B cell (primary cell): ENCODE measurements around the gene CRP. TPM values are rescaled to one million over a fixed set of nuclear protein-coding genes. Genes with fewer than 3 reads are reported as not detected.

Source experiments
- ATAC-seq: fragments of 200-7000 bp; cut with Tn5 transposase; one replicate; pipeline ENCODE4 v1.10.0; 2021; ENCODE audit warnings: low read depth, mild to moderate bottlenecking, moderate number of reproducible peaks, moderate library complexity
- CTCF ChIA-PET: fragments of 350-600 bp; sonication (Branson Sonifier 250); formaldehyde crosslinking; loops from one replicate; lab custom pipeline; 2021; ENCODE audit warnings: antibody characterized with exemption, inconsistent platforms; lab: Charles Lee
- POLR2A ChIA-PET: fragments of 350-600 bp; sonication (Branson Sonifier 250); formaldehyde crosslinking; loops from one replicate; lab custom pipeline; 2021; ENCODE audit warnings: antibody characterized with exemption; lab: Charles Lee
- DNase-seq: peaks from one replicate; pipeline ENCODE4 v3.0.0; 2013
- H2AFZ ChIP-seq: 2 replicates; pipeline ENCODE4 v1.6.1; 2012; ENCODE audit warnings: mild to moderate bottlenecking, low read depth, low read length; ENCODE audit not compliant: insufficient read depth, poor library complexity, severe bottlenecking
- H3K27ac ChIP-seq, 2 donors: 1 replicate in 1 of 2; 2 replicates in 1 of 2; pipeline ENCODE4 v1.5.1; 2012 to 2013; ENCODE audit warnings: low read length in 2 of 2, mild to moderate bottlenecking in 2 of 2, moderate library complexity in 1 of 2
- H3K27me3 ChIP-seq, 4 experiments: fragments of 200-600 bp in 1 of 4; sonication (generic) in 1 of 4; replicated peaks in 1 of 4; 1 replicate in 2 of 4; 2 replicates in 2 of 4; pipeline versions ENCODE4 v1.6.1 to v1.7.0; 2013 to 2016; ENCODE audit warnings: low read length in 3 of 4, mild to moderate bottlenecking in 2 of 4, mixed read lengths in 1 of 4, moderate library complexity in 1 of 4; ENCODE audit not compliant: insufficient read depth in 4 of 4, control insufficient read depth in 3 of 4; ENCODE audit errors: control extremely low read depth in 1 of 4
- H3K36me3 ChIP-seq, 2 experiments: replicated peaks in 1 of 2; 1 replicate in 1 of 2; 2 replicates in 1 of 2; pipeline versions ENCODE4 v1.6.1 to v1.7.1; 2013; ENCODE audit warnings: low read length in 1 of 2; ENCODE audit not compliant: insufficient read depth in 2 of 2, control insufficient read depth in 1 of 2; ENCODE audit errors: control extremely low read depth in 1 of 2, extremely low read depth in 1 of 2
- H3K4me1 ChIP-seq, 2 donors: fragments of 200-600 bp in 1 of 2; sonication (generic) in 1 of 2; 1 replicate in 1 of 2; 2 replicates in 1 of 2; pipeline versions ENCODE4 v1.5.1 to v1.6.1; 2013 to 2017; ENCODE audit warnings: low read length in 2 of 2; ENCODE audit not compliant: control insufficient read depth in 2 of 2, insufficient read depth in 2 of 2
- H3K4me2 ChIP-seq: replicated peaks from 2 replicates; pipeline ENCODE3; 2012; ENCODE audit warnings: mild to moderate bottlenecking, low read depth, low read length; ENCODE audit not compliant: poor library complexity, severe bottlenecking
- H3K4me3 ChIP-seq, 5 experiments: fragments of 200-600 bp in 1 of 5; sonication (generic) in 1 of 5; 1 replicate in 3 of 5; 2 replicates in 2 of 5; pipeline versions ENCODE4 v1.5.1 to v1.7.0; 2011 to 2016; ENCODE audit warnings: low read length in 4 of 5, mild to moderate bottlenecking in 4 of 5, low read depth in 2 of 5, control low read depth in 1 of 5, moderate library complexity in 1 of 5; ENCODE audit not compliant: insufficient read depth in 1 of 5; ENCODE audit errors: control extremely low read depth in 1 of 5, extremely low read depth in 1 of 5
- H3K79me2 ChIP-seq: fragments of 200-600 bp; sonication (generic); one replicate; pipeline ENCODE4 v1.6.0; 2016; ENCODE audit warnings: low read length; ENCODE audit not compliant: control insufficient read depth, insufficient read depth
- H3K9ac ChIP-seq: fragments of 200-600 bp; sonication (generic); 2 replicates; pipeline ENCODE4 v1.6.1; 2017; ENCODE audit warnings: mild to moderate bottlenecking, low read length, moderate library complexity
- H3K9me3 ChIP-seq, 3 donors: one replicate each; pipeline versions ENCODE4 v1.6.1 to v1.7.1; 2013; ENCODE audit warnings: low read length in 2 of 3; ENCODE audit not compliant: control insufficient read depth in 2 of 3, insufficient read depth in 1 of 3; ENCODE audit errors: control extremely low read depth in 1 of 3
- H4K20me1 ChIP-seq: 2 replicates; pipeline ENCODE4 v1.6.0; 2012; ENCODE audit warnings: mild to moderate bottlenecking, low read length; ENCODE audit not compliant: insufficient read depth, control insufficient read depth, poor library complexity, severe bottlenecking
- H3K27ac Mint-ChIP-seq: one replicate; pipeline ENCODE4 v1.8.0; 2021; ENCODE audit warnings: mixed read lengths
- H3K27me3 Mint-ChIP-seq: one replicate; pipeline ENCODE4 v1.8.0; 2021; ENCODE audit warnings: mixed read lengths
- H3K4me1 Mint-ChIP-seq: one replicate; pipeline ENCODE4 v1.8.0; 2021; ENCODE audit warnings: mixed read lengths
- H3K4me3 Mint-ChIP-seq: one replicate; pipeline ENCODE4 v1.8.0; 2021; ENCODE audit warnings: mixed read lengths
- H3K9me3 Mint-ChIP-seq: one replicate; pipeline ENCODE4 v1.8.0; 2022; ENCODE audit warnings: mixed read lengths; ENCODE audit not compliant: insufficient read depth
- EZH2 ChIP-seq: IDR thresholded peaks from 2 replicates; pipeline ENCODE4 v1.6.1; 2012; ENCODE audit warnings: borderline replicate concordance, low read depth, mild to moderate bottlenecking, moderate library complexity, low read length; ENCODE audit not compliant: insufficient read depth, poor library complexity, severe bottlenecking
- WGBS: methylation state at CpG from one replicate; pipeline ENCODE4 v1.1.5; 2013; ENCODE audit warnings: missing lambda C conversion rate; ENCODE audit not compliant: insufficient coverage; 5-methylcytosine and 5-hydroxymethylcytosine counted together
- intact Hi-C: fragments of 100-400 bp; cut with micrococcal nuclease; formaldehyde crosslinking; loops from one replicate; pipeline ENCODE4 v1.10.0; 2022
- polyA plus RNA-seq: library from polyadenylated mRNA; depleted of rRNA; stranded (reverse); fragments of >200 nt; gene quantifications from 2 replicates; pipeline ENCODE4 v1.2.3, GENCODE V29; 2012
- total RNA-seq, 2 donors: library from RNA; stranded (reverse); fragments of 120-200 nt in 1 of 2; gene quantifications; 1 replicate in 1 of 2; 2 replicates in 1 of 2; pipeline versions ENCODE4 v1.2.3 to v1.2.4, GENCODE V29; 2013 to 2022
- TF ChIP-seq, protein P1 (sequence below): fragments of 200-600 bp; IDR thresholded peaks from one replicate; pipeline ENCODE4 v1.8.0; 2022; ENCODE audit warnings: antibody characterized with exemption, mild to moderate bottlenecking

Gene CRP
- total and polyA plus RNA-seq, 2 donors (not counting 1 experiment from before 2014, with no cell fraction given): not detected

GRCh38 chr1:159712080-159712479, 2.3 kb downstream of the CRP start:
- intact Hi-C loops: no loop called here
- Histone ChIP-seq H3K9ac (no peak overlapping the region), H3K27ac (no peak overlapping the region), H3K4me3 (no peak overlapping the region), H3K36me3 (no peaks in the 10 kb centered on the region), H3K79me2 (no peaks in the 10 kb centered on the region), H3K4me2 (no peak overlapping the region), H3K4me1 (no peaks in the 10 kb centered on the region), H2AFZ (no peak overlapping the region), H3K27me3 (no peaks in the 10 kb centered on the region), H3K9me3 (no peaks in the 10 kb centered on the region), H4K20me1 (no peaks in the 10 kb centered on the region)
- Mint-ChIP-seq H3K27ac (no peak overlapping the region), H3K4me3 (no peak overlapping the region), H3K27me3 (peaks cover 23% of the 10 kb centered on the region), H3K9me3 (no peaks in the 10 kb centered on the region), H3K4me1 (no peaks in the 10 kb centered on the region)
- no peak for ATAC-seq
- POLR2A ChIA-PET: no interaction called here
- DNase-seq: no peak
- WGBS: 50% methylated on average over 1 of the region's 1 CpG
- TF ChIP-seq, protein P1, sequence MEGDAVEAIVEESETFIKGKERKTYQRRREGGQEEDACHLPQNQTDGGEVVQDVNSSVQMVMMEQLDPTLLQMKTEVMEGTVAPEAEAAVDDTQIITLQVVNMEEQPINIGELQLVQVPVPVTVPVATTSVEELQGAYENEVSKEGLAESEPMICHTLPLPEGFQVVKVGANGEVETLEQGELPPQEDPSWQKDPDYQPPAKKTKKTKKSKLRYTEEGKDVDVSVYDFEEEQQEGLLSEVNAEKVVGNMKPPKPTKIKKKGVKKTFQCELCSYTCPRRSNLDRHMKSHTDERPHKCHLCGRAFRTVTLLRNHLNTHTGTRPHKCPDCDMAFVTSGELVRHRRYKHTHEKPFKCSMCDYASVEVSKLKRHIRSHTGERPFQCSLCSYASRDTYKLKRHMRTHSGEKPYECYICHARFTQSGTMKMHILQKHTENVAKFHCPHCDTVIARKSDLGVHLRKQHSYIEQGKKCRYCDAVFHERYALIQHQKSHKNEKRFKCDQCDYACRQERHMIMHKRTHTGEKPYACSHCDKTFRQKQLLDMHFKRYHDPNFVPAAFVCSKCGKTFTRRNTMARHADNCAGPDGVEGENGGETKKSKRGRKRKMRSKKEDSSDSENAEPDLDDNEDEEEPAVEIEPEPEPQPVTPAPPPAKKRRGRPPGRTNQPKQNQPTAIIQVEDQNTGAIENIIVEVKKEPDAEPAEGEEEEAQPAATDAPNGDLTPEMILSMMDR: no peak
- CTCF ChIA-PET: no interaction called here

GRCh38 chr1:159707472-159708260, 6.7 kb downstream of the CRP start:
- intact Hi-C loops: no loop called here
- H3K27me3 Mint-ChIP-seq: peaks cover 9% of the 10 kb centered on the region
- DNase-seq: no peak
- H2AFZ ChIP-seq: no peak overlapping the region
- no peak overlapping the region for H3K27ac ChIP-seq
- H3K36me3 ChIP-seq: no peaks in the 10 kb centered on the region
- CTCF ChIA-PET: no interaction called here
- H3K4me1 ChIP-seq: no peaks in the 10 kb centered on the region
- H3K4me1 Mint-ChIP-seq: no peaks in the 10 kb centered on the region
- H3K27ac Mint-ChIP-seq: no peak overlapping the region
- ATAC-seq: no peak
- H3K9ac ChIP-seq: no peak overlapping the region
- TF ChIP-seq EZH2: no peak
- TF ChIP-seq, protein P1: no peak
- no peaks in the 10 kb centered on the region for H4K20me1 ChIP-seq
- H3K4me3 Mint-ChIP-seq: no peak overlapping the region
- H3K9me3 ChIP-seq: no peaks in the 10 kb centered on the region
- no peak overlapping the region for H3K4me3 ChIP-seq
- 100% methylated on average over 1 of the region's 6 CpGs for WGBS
- H3K79me2 ChIP-seq: no peaks in the 10 kb centered on the region
- no peaks in the 10 kb centered on the region for H3K9me3 Mint-ChIP-seq
- POLR2A ChIA-PET: no interaction called here
- H3K4me2 ChIP-seq: no peak overlapping the region
- no peaks in the 10 kb centered on the region for H3K27me3 ChIP-seq
